ENCODE measurements around the gene KCNAB2. TPM values are rescaled to one million over a fixed set of nuclear protein-coding genes. Genes with fewer than 3 reads are reported as not detected.

KCNAB2 gene
- total and polyA plus RNA-seq, 2 donors (not counting 1 experiment from before 2014, with no cell fraction given): 90.7 to 143 TPM

- Histone ChIP-seq H3K4me1 (ENCODE audit: control insufficient read depth in 2 of 2, insufficient read depth in 2 of 2, low read length in 2 of 2) (peaks cover 17 to 23% of the 10 kb centered on the region in 2 donors), H3K79me2 (ENCODE audit: control insufficient read depth, insufficient read depth, low read length) (peaks cover 10% of the 10 kb centered on the region), H3K9ac (ENCODE audit: low read length) (no peak overlapping the region), H4K20me1 (ENCODE audit: control insufficient read depth, insufficient read depth, low read length, poor library complexity, severe bottlenecking) (no peaks in the 10 kb centered on the region), H3K36me3 (replicated peaks in 1 of 2; ENCODE audit: control extremely low read depth in 1 of 2, control insufficient read depth in 1 of 2, extremely low read depth in 1 of 2, insufficient read depth in 2 of 2, low read length in 1 of 2) (no peaks in the 10 kb centered on the region), H3K4me2 (replicated peaks; ENCODE audit: low read depth, low read length, poor library complexity, severe bottlenecking) (no peak overlapping the region), H3K27ac (ENCODE audit: low read length in 2 of 2) (no peak overlapping the region), H3K27me3 (replicated peaks in 1 of 4; ENCODE audit: control extremely low read depth in 1 of 4, control insufficient read depth in 3 of 4, insufficient read depth in 4 of 4, low read length in 3 of 4) (no peaks in the 10 kb centered on the region), H3K9me3 (ENCODE audit: control extremely low read depth in 1 of 3, control insufficient read depth in 2 of 3, insufficient read depth in 1 of 3, low read length in 2 of 3) (no peaks in the 10 kb centered on the region), H2AFZ (ENCODE audit: insufficient read depth, low read depth, low read length, poor library complexity, severe bottlenecking) (no peak overlapping the region), H3K4me3 (ENCODE audit: control extremely low read depth in 1 of 5, extremely low read depth in 1 of 5, insufficient read depth in 1 of 5, low read depth in 2 of 5, low read length in 4 of 5) (no peak overlapping the region)
- ChIA-PET POLR2A (no interaction called here), CTCF (no interaction called here)
- intact Hi-C loops (cut with micrococcal nuclease): no loop called here
- 100% methylated on average over 3 of the region's 4 CpGs for WGBS (ENCODE audit: insufficient coverage)
- Mint-ChIP-seq H3K9me3 (ENCODE audit: insufficient read depth) (no peaks in the 10 kb centered on the region), H3K4me3 (no peak overlapping the region), H3K27ac (peak overlapping the region; percentile 64), H3K4me1 (peaks cover 23% of the 10 kb centered on the region), H3K27me3 (no peaks in the 10 kb centered on the region)
- DNase-seq (no peak), ATAC-seq (ENCODE audit: low read depth) (no peak)
- TF ChIP-seq CTCF (IDR thresholded peaks at IDR 0.05) (no peak), EZH2 (IDR thresholded peaks at IDR 0.05; ENCODE audit: borderline replicate concordance, insufficient read depth, low read depth, low read length, poor library complexity, severe bottlenecking) (no peak)
These were observed 23.5 kb upstream of the KCNAB2 start for GRCh38 chr1:6022193-6022592.

- H3K27me3 Mint-ChIP-seq: no peaks in the 10 kb centered on the region
- no peak overlapping the region for H3K4me3 ChIP-seq (ENCODE audit: control extremely low read depth in 1 of 5, extremely low read depth in 1 of 5, insufficient read depth in 1 of 5, low read depth in 2 of 5, low read length in 4 of 5)
- DNase-seq (no peak), ATAC-seq (ENCODE audit: low read depth) (no peak)
- H3K4me2 ChIP-seq (replicated peaks; ENCODE audit: low read depth, low read length, poor library complexity, severe bottlenecking): no peak overlapping the region
- H3K27ac Mint-ChIP-seq: no peak overlapping the region
- H3K4me1 Mint-ChIP-seq: peaks cover 35% of the 10 kb centered on the region
- H3K79me2 ChIP-seq (ENCODE audit: control insufficient read depth, insufficient read depth, low read length): peaks cover 22% of the 10 kb centered on the region
- no peak for TF ChIP-seq CTCF (IDR thresholded peaks at IDR 0.05)
- no peak for TF ChIP-seq EZH2 (IDR thresholded peaks at IDR 0.05; ENCODE audit: borderline replicate concordance, insufficient read depth, low read depth, low read length, poor library complexity, severe bottlenecking)
- no peaks in the 10 kb centered on the region for H3K9me3 ChIP-seq (ENCODE audit: control extremely low read depth in 1 of 3, control insufficient read depth in 2 of 3, insufficient read depth in 1 of 3, low read length in 2 of 3)
- intact Hi-C loops (cut with micrococcal nuclease): no loop called here
- H2AFZ ChIP-seq (ENCODE audit: insufficient read depth, low read depth, low read length, poor library complexity, severe bottlenecking): no peak overlapping the region
- H3K36me3 ChIP-seq (replicated peaks in 1 of 2; ENCODE audit: control extremely low read depth in 1 of 2, control insufficient read depth in 1 of 2, extremely low read depth in 1 of 2, insufficient read depth in 2 of 2, low read length in 1 of 2): no peaks in the 10 kb centered on the region
- POLR2A ChIA-PET: no interaction called here
- peaks cover 8% of the 10 kb centered on the region for H4K20me1 ChIP-seq (ENCODE audit: control insufficient read depth, insufficient read depth, low read length, poor library complexity, severe bottlenecking)
- no peak overlapping the region for H3K4me3 Mint-ChIP-seq
- H3K27ac ChIP-seq (ENCODE audit: low read length in 2 of 2): no peak overlapping the region
- CTCF ChIA-PET: no interaction called here
- H3K9ac ChIP-seq (ENCODE audit: low read length): no peak overlapping the region
- H3K27me3 ChIP-seq (replicated peaks in 1 of 4; ENCODE audit: control extremely low read depth in 1 of 4, control insufficient read depth in 3 of 4, insufficient read depth in 4 of 4, low read length in 3 of 4): no peaks in the 10 kb centered on the region
- no peaks in the 10 kb centered on the region for H3K9me3 Mint-ChIP-seq (ENCODE audit: insufficient read depth)
- peaks cover 29 to 35% of the 10 kb centered on the region in 2 donors for H3K4me1 ChIP-seq (ENCODE audit: control insufficient read depth in 2 of 2, insufficient read depth in 2 of 2, low read length in 2 of 2)
- no CpG with 5 or more reads among the region's 5 CpGs for WGBS (ENCODE audit: insufficient coverage)
These were observed 22.3 kb upstream of the KCNAB2 start for GRCh38 chr1:6023346-6023745.
